HG03045 (cell line): ENCODE results near the gene CYS1.
"Not testable (repeated sequence)": the region's sequence is repeated elsewhere in the genome, so short reads cannot be mapped to it uniquely, and the experiment has no call there.

Experiments
- ATAC-seq: cut with Tn5 transposase; IDR thresholded peaks from one replicate; pipeline ENCODE4 v1.9.1; 2021; ENCODE audit warnings: mild to moderate bottlenecking, moderate library complexity; ENCODE audit not compliant: unreplicated experiment

CYS1 gene

DNA sequence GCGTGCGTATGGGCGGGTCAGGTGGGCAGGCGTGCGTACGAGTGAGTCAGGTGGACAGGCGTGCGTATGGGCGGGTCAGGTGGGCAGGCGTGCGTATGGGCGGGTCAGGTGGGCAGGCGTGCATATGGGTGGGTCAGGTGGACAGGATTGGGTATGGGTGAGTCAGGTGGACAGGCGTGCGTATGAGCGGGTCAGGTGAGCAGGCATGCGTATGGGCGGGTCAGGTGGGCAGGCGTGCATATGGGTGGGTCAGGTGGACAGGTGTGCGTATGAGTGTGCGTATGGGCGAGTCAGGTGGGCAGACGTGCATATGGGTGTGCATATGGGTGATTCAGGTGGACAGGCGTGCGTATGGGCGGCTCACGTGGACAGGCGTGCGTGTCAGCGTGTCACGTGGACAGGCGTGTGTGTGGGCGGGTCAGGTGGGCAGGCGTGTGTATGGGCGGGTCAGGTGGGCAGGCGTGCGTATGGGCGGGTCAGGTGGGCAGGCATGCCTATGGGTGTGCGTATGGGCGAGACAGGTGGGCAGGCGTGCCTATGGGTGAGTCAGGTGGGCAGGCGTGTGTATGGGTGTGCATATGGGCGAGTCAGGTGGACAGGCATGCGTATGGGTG, 64.7 kb downstream of the CYS1 start:
- not testable (repeated sequence) for ATAC-seq

DNA sequence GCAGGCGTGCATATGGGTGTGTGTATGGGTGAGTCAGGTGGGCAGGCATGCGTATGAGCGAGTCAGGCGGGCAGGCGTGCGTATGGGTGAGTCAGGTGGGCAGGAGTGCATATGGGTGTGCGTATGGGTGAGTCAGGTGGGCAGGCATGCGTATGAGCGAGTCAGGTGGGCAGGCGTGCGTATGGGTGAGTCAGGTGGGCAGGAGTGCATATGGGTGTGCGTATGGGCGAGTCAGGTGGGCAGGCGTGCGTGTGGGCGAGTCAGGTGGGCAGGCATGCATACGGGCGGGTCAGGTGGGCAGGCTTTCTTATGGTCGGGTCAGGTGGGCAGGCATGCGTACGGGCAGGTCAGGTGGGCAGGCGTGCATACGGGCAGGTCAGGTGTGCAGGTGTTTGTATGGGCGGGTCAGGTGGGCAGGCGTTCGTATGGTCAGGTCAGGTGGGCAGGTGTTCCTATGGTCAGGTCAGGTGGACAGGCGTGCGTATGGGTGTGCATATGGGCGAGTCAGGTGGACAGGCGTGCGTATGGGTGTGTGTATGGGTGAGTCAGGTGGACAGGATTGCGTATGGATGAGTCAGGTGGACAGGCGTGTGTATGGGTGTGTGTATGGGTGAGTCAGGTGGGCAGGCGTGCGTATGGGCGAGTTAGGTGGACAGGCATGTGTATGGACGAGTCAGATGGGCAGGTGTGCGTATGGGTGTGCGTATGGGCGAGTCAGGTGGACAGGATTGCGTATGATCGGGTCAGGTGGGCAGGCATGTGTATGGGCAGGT, 65.6 kb downstream of the CYS1 start:
- no peak for ATAC-seq

DNA sequence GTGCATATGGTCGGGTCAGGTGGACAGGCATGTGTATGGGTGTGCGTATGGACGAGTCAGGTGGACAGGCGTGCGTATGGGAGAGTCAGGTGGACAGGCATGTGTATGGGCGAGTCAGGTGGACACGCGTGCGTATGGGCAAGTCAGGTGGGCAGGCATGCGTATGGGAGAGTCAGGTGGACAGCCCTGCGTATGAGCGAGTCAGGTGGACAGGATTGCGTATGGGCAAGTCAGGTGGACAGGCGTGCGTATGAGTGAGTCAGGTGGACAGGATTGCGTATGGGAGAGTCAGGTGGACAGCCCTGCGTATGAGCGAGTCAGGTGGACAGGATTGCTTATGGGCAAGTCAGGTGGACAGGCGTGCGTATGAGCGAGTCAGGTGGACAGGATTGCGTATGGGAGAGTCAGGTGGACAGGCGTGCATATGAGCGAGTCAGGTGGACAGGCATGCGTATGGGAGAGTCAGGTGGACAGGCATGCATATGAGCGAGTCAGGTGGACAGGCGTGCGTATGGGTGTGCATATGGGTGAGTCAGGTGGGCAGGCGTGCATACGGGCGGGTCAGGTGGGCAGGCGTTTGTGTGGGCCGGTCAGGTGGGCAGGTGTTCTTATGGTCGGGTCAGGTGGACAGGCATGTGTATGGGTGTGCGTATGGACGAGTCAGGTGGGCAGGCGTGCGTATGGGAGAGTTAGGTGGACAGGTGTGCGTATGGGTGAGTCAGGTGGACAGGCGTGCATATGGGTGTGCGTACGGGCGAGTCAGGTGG, 66.4 kb downstream of the CYS1 start:
- ATAC-seq: not testable (repeated sequence)

DNA sequence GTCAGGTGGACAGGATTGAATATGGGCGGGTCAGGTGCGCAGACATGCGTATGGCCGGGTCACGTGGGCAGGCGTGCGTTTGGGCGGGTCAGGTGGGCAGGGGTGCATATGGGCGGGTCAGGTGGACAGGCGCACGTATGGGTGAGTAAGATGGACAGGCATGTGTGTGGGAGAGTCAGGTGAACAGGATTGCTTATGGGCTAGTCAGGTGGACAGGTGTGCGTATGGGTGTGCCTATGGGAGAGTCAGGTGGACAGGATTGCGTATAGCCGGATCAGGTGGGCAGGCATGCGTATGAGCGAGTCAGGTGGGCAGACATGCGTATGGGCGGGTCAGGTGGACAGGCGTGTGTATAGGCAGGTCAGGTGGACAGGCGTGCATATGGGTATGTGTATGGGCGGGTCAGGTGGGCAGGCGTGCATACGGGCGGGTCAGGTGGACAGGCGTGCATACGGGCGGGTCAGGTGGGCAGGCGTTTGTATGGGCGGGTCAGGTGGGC, 67.2 kb downstream of the CYS1 start:
- ATAC-seq: no peak

DNA sequence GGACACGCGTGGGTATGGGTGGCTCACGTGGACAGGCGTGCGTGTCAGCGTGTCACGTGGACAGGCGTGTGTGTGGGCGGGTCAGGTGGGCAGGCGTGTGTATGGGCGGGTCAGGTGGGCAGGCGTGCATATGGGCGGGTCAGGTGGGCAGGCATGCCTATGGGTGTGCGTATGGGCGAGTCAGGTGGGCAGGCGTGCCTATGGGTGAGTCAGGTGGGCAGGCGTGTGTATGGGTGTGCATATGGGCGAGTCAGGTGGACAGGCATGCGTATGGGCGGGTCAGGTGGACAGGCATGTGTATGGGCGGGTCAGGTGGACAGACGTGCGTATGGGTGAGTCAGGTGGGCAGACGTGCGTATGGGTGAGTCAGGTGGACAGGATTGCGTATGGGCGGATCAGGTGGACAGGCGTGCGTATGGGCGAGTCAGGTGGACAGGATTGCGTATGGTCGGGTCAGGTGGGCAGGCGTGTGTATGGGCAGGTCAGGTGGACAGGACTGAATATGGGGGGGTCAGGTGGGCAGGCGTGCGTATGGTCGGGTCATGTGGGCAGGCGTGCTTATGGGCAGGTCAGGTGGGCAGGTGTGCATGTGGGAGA, 67.7 kb downstream of the CYS1 start:
- ATAC-seq: not testable (repeated sequence)

DNA sequence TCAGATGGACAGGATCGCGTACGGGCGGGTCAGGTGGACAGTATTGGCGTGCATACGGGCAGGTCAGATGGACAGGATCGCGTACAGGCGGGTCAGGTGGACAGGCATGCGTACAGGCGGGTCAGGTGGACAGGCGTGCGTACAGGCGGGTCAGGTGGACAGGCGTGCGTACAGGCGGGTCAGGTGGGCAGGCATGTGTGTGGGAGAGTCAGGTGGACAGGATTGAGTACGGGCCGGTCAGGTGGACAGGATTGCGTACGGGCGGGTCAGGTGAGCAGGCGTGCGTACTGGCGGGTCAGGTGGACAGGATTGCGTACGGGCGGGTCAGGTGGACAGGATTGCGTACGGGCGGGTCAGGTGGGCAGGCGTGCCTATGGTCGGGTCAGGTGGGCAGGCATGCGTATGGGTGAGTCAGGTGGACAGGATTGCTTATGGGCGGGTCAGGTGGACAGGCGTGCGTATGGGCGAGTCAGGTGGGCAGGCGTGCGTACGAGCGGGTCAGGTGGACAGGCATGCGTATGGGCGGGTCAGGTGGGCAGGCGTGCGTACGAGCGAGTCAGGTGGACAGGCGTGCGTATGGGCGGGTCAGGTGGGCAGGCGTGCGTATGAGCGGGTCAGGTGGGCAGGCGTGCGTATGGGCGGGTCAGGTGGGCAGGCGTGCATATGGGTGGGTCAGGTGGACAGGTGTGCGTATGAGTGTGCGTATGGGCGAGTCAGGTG, 68.4 kb downstream of the CYS1 start:
- not testable (repeated sequence) for ATAC-seq

DNA sequence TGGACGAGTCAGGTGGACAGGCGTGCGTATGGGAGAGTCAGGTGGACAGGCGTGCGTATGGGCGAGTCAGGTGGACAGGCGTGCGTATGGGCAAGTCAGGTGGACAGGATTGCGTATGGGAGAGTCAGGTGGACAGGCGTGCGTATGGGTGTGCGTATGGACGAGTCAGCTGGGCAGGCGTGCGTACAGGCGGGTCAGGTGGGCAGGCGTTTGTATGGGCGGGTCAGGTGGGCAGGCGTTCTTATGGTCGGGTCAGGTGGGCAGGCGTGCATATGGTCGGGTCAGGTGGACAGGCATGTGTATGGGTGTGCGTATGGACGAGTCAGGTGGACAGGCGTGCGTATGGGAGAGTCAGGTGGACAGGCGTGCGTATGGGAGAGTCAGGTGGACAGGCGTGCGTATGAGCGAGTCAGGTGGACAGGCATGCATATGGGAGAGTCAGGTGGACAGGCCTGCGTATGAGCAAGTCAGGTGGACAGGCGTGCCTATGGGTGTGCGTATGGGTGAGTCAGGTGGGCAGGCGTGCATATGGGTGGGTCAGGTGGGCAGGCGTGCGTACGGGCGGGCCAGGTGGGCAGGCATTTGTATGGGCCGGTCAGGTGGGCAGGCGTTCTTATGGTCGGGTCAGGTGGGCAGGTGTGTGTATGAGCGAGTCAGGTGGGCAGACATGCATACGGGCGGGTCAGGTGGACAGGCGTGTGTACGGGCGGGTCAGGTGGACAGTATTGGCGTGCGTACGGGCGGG, 69.2 kb downstream of the CYS1 start:
- not testable (repeated sequence) for ATAC-seq

DNA sequence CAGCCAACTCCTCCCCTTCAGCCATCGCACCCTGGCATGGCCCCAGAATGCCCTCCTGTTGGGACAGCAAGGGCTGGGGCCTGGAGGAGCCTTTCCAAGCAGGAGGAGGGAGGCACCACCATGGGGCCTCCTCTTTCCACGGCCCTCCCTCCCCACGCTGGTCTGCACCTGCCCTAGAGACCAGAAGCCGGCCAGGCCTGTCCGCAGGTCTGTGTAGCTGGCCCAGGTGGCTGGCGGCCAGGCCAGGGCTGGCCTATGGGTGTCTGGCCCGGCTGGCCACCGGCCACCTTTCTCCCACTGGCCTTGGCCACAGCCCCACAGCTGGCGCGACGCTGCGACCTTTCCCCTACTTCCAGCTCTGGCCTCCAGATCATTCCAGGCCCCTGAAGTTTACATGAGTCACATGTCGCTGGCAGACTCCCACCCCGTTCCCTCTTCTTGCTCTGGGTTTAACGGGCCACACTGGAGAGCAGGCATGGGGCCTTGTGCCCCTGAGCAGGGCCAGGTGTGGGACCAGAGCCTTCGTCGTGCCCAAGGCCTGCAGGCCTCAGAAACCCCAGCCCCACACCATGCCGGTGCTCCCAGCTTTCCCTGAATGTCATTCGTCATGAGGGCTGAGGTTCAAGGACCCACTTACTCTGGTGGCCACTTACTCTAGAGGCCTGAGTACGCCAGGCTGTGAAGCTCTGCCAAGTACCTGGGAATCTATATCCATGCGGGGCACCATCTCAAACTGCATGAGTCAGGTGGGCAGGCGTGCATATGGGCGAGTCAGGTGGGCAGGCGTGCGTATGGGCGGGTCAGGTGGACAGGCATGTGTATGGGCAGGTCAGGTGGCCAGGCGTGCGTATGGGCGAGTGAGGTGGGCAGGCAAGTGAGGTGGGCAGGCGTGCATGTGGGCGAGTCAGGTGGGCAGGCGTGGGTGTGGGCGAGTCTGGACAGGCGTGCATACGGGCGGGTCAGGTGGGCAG, 70.1 kb downstream of the CYS1 start:
- ATAC-seq: no peak

DNA sequence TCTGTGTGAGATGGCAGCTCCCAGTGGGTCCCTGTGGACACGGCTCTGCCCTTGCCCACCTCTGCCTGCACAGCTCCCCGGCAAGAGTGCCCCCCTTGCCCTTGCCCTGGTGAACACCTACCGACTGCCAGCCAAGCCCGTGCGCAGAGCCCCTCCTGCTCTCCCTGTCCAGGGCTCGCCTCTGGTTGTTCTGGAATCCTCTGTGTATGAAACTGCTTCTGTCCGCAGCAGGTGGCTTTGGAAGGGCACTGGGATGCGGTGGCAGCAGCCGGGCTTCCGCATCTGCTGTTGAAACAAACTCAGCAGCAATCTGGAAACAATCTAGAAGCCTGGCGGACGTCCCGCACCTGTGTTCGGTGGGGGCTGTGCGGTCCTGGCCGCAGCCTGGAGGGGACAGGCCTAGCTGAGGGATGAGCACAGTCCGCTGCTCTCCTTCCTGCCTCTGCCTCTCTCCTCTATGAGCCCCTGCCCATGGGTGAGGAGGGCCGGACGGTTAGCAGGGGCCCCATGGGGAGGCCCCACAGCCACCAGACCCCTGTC, 70.9 kb downstream of the CYS1 start:
- no peak for ATAC-seq

DNA sequence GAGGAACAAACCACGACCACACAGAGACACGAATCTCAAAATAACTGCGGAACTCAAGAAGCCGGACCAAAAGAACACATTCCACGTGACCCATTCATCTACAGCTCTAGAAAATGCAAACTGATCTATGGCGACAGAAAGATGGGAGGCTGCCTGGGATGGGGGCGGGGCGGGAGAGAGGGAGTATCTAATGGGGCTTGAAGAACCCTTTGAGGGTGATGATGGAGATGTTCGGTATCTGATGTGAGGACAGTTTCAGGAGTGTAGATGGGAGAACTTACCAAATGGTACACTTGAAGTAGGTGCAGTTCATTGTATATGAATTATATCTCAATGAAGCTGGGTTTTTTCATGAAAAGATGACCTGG, 71.4 kb downstream of the CYS1 start:
- no peak for ATAC-seq

DNA sequence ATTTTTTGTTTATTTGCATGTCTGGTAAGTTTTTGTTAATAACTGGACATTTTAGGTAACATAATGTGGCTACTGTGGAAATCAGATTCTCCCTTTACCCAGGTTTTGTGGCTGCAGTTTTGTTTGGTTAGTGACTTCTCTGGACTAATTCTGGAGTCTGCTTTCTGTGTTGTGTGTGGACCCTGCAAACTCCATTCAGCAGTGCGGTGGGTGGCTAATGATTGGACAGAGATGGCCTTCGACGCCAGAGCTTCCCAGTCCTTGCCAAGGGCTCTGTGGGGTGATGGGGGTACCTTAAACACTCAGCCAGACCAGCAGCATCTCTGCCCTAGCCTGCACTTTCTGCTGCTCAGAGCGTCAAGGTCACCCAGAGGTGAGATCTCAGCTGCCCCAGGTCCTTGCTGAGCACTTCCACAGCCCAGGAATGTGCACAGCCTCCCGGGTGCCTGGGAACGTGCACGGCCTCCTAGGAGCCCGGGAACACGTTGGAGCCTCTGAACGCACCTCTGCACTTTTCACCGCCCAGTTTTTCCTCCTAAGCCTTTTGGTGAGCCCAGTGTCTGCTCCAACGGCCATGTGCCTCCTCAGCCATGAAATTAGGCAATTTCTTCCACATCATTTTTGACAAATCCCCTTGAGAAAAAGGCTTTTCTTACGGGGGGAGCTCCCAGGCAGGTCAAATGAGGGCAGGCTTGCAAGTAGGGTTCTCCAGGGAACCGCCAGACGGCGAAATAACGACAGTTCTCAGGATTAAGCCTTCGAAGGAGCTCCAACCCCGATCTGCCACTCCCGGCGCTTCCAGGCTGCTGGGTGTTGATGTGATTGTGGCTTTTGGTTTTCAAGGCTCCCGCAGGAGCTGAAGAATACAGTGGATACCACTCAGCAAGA, 72.0 kb downstream of the CYS1 start:
- ATAC-seq: no peak

DNA sequence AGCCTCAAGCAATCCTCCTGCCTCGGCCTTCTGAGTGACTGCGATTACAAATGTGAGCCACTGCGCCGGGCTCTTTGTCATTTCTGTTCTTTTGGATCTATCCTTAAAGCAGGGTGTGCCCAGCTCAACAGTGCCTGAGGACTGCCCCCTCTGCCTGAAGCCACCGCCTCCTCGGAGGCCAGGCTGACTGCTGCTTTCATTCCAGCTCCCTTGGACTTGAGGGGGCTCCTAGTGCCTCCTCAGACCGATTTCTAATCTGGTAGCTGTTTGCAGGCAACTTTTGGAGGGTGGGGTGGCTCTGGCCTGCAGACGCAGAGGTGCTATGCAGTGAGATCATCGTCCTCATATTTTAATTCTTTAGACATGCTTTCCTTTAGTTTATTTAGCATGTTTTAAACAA, 72.8 kb downstream of the CYS1 start:
- no peak for ATAC-seq
